Vagina (tissue), 2 donors: ENCODE results near the gene EFHD1.

Experiments used
- CTCF ChIP-seq, 3 experiments: fragments of 450-650 bp in 2 of 3; fragments of 200-600 bp in 1 of 3; sonication (generic) in 1 of 3; IDR thresholded peaks; one replicate each; pipeline ENCODE4 v1.5.1; 2017 to 2019; ENCODE audit warnings: antibody characterized with exemption in 3 of 3, mild to moderate bottlenecking in 2 of 3, moderate library complexity in 2 of 3
- POLR2A ChIP-seq, 2 donors: fragments of 450-650 bp; IDR thresholded peaks; one replicate each; pipeline ENCODE4 v1.6.1; 2017; ENCODE audit warnings: antibody characterized with exemption in 2 of 2, mild to moderate bottlenecking in 2 of 2, moderate library complexity in 2 of 2
- POLR2AphosphoS5 ChIP-seq, 2 donors: sonication (generic); formaldehyde crosslinking; IDR thresholded peaks; one replicate each; pipeline ENCODE4 v1.9.0; 2017; ENCODE audit warnings: antibody characterized with exemption in 2 of 2, mild to moderate bottlenecking in 2 of 2, low read depth in 1 of 2; ENCODE audit not compliant: insufficient read depth in 1 of 2

GRCh38 chr2:232655392-232655791 is 22.0 kb downstream of the EFHD1 start:
- TF ChIP-seq CTCF (IDR thresholded peaks at IDR 0.05) = no peak
- no peak for TF ChIP-seq POLR2AphosphoS5 (IDR thresholded peaks at IDR 0.05; ENCODE audit: insufficient read depth in 1 of 2, low read depth in 1 of 2)
- no peak for TF ChIP-seq POLR2A (IDR thresholded peaks at IDR 0.05)
